K562 (cell line): ENCODE results near the gene UCHL5. TPM values are rescaled to one million over a fixed set of nuclear protein-coding genes. Genes with fewer than 3 reads are reported as not detected.

ENCODE experiments used
- ARNT ChIP-seq, 2 experiments: fragments of 450-650 bp; IDR thresholded peaks; 2 replicates each; pipeline ENCODE4 v1.6.1; 2016; ENCODE audit warnings: mild to moderate bottlenecking in 1 of 2
- CGGBP1 ChIP-seq: fragments of 250-450 bp; sonication (Bioruptor Pico); IDR thresholded peaks from 2 replicates; pipeline ENCODE4 v1.9.0; 2021; ENCODE audit warnings: mild to moderate bottlenecking
- DMBX1 ChIP-seq: fragments of 250-450 bp; sonication (Bioruptor Pico); IDR thresholded peaks from 2 replicates; pipeline ENCODE4 v1.8.0; 2022; ENCODE audit warnings: inconsistent platforms, mild to moderate bottlenecking, moderate library complexity, borderline replicate concordance
- DNMT1 ChIP-seq: fragments of 450-650 bp; IDR thresholded peaks from 2 replicates; pipeline ENCODE4 v1.6.1; 2016; ENCODE audit warnings: antibody characterized with exemption, mild to moderate bottlenecking
- E2F1 ChIP-seq: sonication (generic); formaldehyde crosslinking; IDR thresholded peaks from 2 replicates; pipeline ENCODE4 v1.8.1; 2023; ENCODE audit warnings: mild to moderate bottlenecking, missing genetic modification reagents, moderate library complexity
- EGR1 ChIP-seq: fragments of 450-650 bp; conservative IDR thresholded peaks from 2 replicates; pipeline ENCODE4 v1.6.1; 2017; ENCODE audit warnings: mild to moderate bottlenecking
- FOXM1 ChIP-seq, 2 experiments: fragments of 450-650 bp in 1 of 2; sonication (generic) in 1 of 2; formaldehyde crosslinking in 1 of 2; IDR thresholded peaks; 2 replicates each; pipeline versions ENCODE4 v1.6.1 to v1.9.0; 2017 to 2022; ENCODE audit warnings: low read depth in 2 of 2, mild to moderate bottlenecking in 2 of 2, missing genetic modification reagents in 1 of 2, moderate library complexity in 1 of 2
- GATAD2A ChIP-seq: fragments of 450-650 bp; IDR thresholded peaks from 2 replicates; pipeline ENCODE4 v1.6.1; 2017
- HDAC6 ChIP-seq: IDR thresholded peaks from 2 replicates; pipeline ENCODE4 v1.6.1; 2012; ENCODE audit warnings: low read depth, mild to moderate bottlenecking, control low read depth, inconsistent platforms, low read length, moderate library complexity
- KLF16 ChIP-seq: IDR thresholded peaks from 2 replicates; pipeline ENCODE4 v1.6.1; 2016; ENCODE audit warnings: antibody characterized with exemption
- MLX ChIP-seq, 2 experiments: fragments of 450-650 bp in 1 of 2; sonication (generic) in 1 of 2; formaldehyde crosslinking; conservative IDR thresholded peaks; 2 replicates each; pipeline versions ENCODE4 v1.4.0 to v1.8.1; 2020 to 2022; ENCODE audit warnings: mild to moderate bottlenecking in 1 of 2, missing genetic modification reagents in 1 of 2
- NONO ChIP-seq, 2 experiments: fragments of 200-400 bp in 1 of 2; fragments of 450-650 bp in 1 of 2; formaldehyde crosslinking in 1 of 2; IDR thresholded peaks; 2 replicates each; pipeline ENCODE4 v1.6.1; 2017; ENCODE audit warnings: low read depth in 2 of 2, mild to moderate bottlenecking in 2 of 2, moderate library complexity in 2 of 2, low read length in 1 of 2
- NR0B1 ChIP-seq: fragments of 450-650 bp; IDR thresholded peaks from one replicate; pipeline ENCODE4 v1.6.1; 2018; ENCODE audit warnings: mild to moderate bottlenecking, moderate library complexity; ENCODE audit not compliant: partially characterized antibody
- NR4A1 ChIP-seq, 2 experiments: fragments of 250-450 bp in 1 of 2; fragments of 450-650 bp in 1 of 2; sonication (Bioruptor Pico) in 1 of 2; IDR thresholded peaks; 2 replicates each; pipeline versions ENCODE4 v1.4.0 to v1.6.1; 2016 to 2020; ENCODE audit warnings: mild to moderate bottlenecking in 2 of 2, missing compliant biosample characterization in 1 of 2, missing genetic modification characterization in 1 of 2, moderate library complexity in 1 of 2
- POU5F1 ChIP-seq: fragments of 150-350 bp; IDR thresholded peaks from 2 replicates; pipeline ENCODE4 v1.6.1; 2014; ENCODE audit warnings: borderline replicate concordance, low read length, low read depth, mild to moderate bottlenecking; ENCODE audit not compliant: partially characterized antibody
- TEAD1 ChIP-seq, 2 experiments: fragments of 450-650 bp in 1 of 2; sonication (generic) in 1 of 2; formaldehyde crosslinking; IDR thresholded peaks; 2 replicates each; pipeline versions ENCODE4 v1.4.0 to v1.8.0; 2020 to 2022; ENCODE audit warnings: mild to moderate bottlenecking in 2 of 2, missing genetic modification reagents in 1 of 2
- ZMIZ1 ChIP-seq, 2 experiments: fragments of 150-350 bp in 1 of 2; IDR thresholded peaks; 2 replicates each; pipeline ENCODE4 v1.6.1; 2012 to 2016; ENCODE audit warnings: low read depth in 2 of 2, low read length in 2 of 2, mild to moderate bottlenecking in 1 of 2, moderate library complexity in 1 of 2
- ZNF263 ChIP-seq: sonication (generic); formaldehyde crosslinking; IDR thresholded peaks from 2 replicates; pipeline ENCODE4 v1.8.0; 2022; ENCODE audit warnings: mild to moderate bottlenecking, missing genetic modification reagents, borderline replicate concordance
- ZNF3 ChIP-seq: fragments of 250-450 bp; sonication (Bioruptor Pico); IDR thresholded peaks from 2 replicates; pipeline ENCODE4 v1.5.0; 2021; ENCODE audit warnings: mild to moderate bottlenecking, moderate library complexity
- ZNF41 ChIP-seq: fragments of 250-450 bp; sonication (Bioruptor Pico); conservative IDR thresholded peaks from 2 replicates; pipeline ENCODE4 v1.4.0; 2020; ENCODE audit warnings: mild to moderate bottlenecking
- ZNF707 ChIP-seq: fragments of 250-450 bp; sonication (Bioruptor Pico); conservative IDR thresholded peaks from 2 replicates; pipeline ENCODE4 v1.8.0; 2022; ENCODE audit warnings: inconsistent platforms, mild to moderate bottlenecking, moderate library complexity
- polyA plus RNA-seq, 8 experiments: library from polyadenylated mRNA; depleted of rRNA in 4 of 8; stranded (reverse) in 5 of 8; unstranded in 3 of 8; fragments of >200 nt; fragmentation: Nextera tagmentation in 2 of 8; fragmentation: Illumina TruSeq in 1 of 8; extraction: Ambion mirVana in 2 of 8; extraction: Trizol in 1 of 8; gene quantifications; 2 replicates each; pipeline versions ENCODE4 v1.2.1 to v1.2.3, GENCODE V29; 2011 to 2014; ENCODE audit warnings: inconsistent platforms in 1 of 8, missing spikeins in 1 of 8
- total RNA-seq, 7 experiments: library from RNA; depleted of rRNA in 6 of 7; stranded (reverse); fragments of >200 nt in 6 of 7; fragmentation: Illumina TruSeq in 2 of 7; extraction: Trizol in 2 of 7; gene quantifications; 2 replicates each; pipeline versions ENCODE4 v1.2.1 to v1.2.3, GENCODE V29; 2011 to 2021; ENCODE audit warnings: low replicate concordance in 1 of 7

Gene UCHL5
- total and polyA plus RNA-seq, 9 of the 15 experiments (the other 6 are each of a cell fraction or from before 2014, with no cell fraction given) = 61.0 to 206 (median 122) TPM

- no peak for TF ChIP-seq ZNF707 (CRISPR knock-in tag)
- no peak for TF ChIP-seq NONO (IDR thresholded peaks at IDR 0.05; ENCODE audit: low read depth in 2 of 2, low read length in 1 of 2)
- TF ChIP-seq ZNF3 (CRISPR knock-in tag) = no peak
- no peak for TF ChIP-seq DNMT1
- TF ChIP-seq HDAC6 = no peak
- TF ChIP-seq E2F1 (CRISPR knock-in tag) = no peak
- TF ChIP-seq NR4A1 (CRISPR knock-in tag; IDR thresholded peaks at IDR 0.05) = no peak
- TF ChIP-seq NR4A1 (tag; IDR thresholded peaks at IDR 0.05) = no peak
- TF ChIP-seq NR0B1 = no peak
- TF ChIP-seq GATAD2A = no peak
- 0 out of 4 replicates have a peak, but pooled peaks of 1 of the 2 experiments have one; percentile 53 for TF ChIP-seq ZMIZ1 (IDR thresholded peaks at IDR 0.05; ENCODE audit: low read depth in 2 of 2, low read length in 2 of 2)
- TF ChIP-seq ZNF263 (CRISPR knock-in tag) = no peak
- no peak for TF ChIP-seq EGR1
- TF ChIP-seq KLF16 = no peak
- TF ChIP-seq ARNT (IDR thresholded peaks at IDR 0.05) = peak; percentile 12 to 47; a peak in 1 of 4 replicates
- TF ChIP-seq POU5F1 = no peak
- peak; percentile 77; the same call in 1 of the 2 replicates for TF ChIP-seq DMBX1
- TF ChIP-seq MLX (CRISPR knock-in tag; conservative IDR thresholded peaks at IDR 0.05) = no peak
- no peak for TF ChIP-seq ZNF41 (CRISPR knock-in tag)
- no peak for TF ChIP-seq CGGBP1 (CRISPR knock-in tag)
- TF ChIP-seq TEAD1 (CRISPR knock-in tag; IDR thresholded peaks at IDR 0.05) = no peak
- peak; percentile 17; the same call in 1 of the 2 replicates for TF ChIP-seq FOXM1 (IDR thresholded peaks at IDR 0.05; ENCODE audit: low read depth)
- no peak for TF ChIP-seq FOXM1 (CRISPR knock-in tag; IDR thresholded peaks at IDR 0.05; ENCODE audit: low read depth)
Observed at GRCh38 chr1:193068013-193068412, 8.9 kb upstream of the UCHL5 start (continued).
